ENCODE results near the gene ZBTB25. TPM values are rescaled to one million over a fixed set of nuclear protein-coding genes. Genes with fewer than 3 reads are reported as not detected.

The ZBTB25 gene
- total RNA-seq, 2 experiments from 2014 or later: 56.8 to 58.1 TPM

GRCh38 chr14:64411001-64411400 lies 92.6 kb downstream of the ZBTB25 start:
- Mint-ChIP-seq H3K4me3 (no peak overlapping the region), H3K4me1 (ENCODE audit: low read depth) (no peaks in the 10 kb centered on the region), H3K27ac (no peak overlapping the region), H3K36me3 (ENCODE audit: low read depth) (peaks cover 46% of the 10 kb centered on the region), H3K9me3 (no peaks in the 10 kb centered on the region), H3K27me3 (no peaks in the 10 kb centered on the region)
- peaks cover 13% of the 10 kb centered on the region for H3K36me3 ChIP-seq (ENCODE audit: insufficient read depth, low read length)
- H3K4me3 ChIP-seq (ENCODE audit: low read length): no peak overlapping the region
- H3K27me3 ChIP-seq (ENCODE audit: control insufficient read depth in 1 of 2, insufficient read depth in 2 of 2, low read length in 2 of 2): no peaks in the 10 kb centered on the region
- no peak for TF ChIP-seq CTCF (IDR thresholded peaks at IDR 0.05)
- CTCF ChIA-PET: no interaction called here
- intact Hi-C loops (cut with DNase I, micrococcal nuclease): no loop called here
- no peaks in the 10 kb centered on the region for H3K4me1 ChIP-seq (ENCODE audit: insufficient read depth, low read length)
- no peak overlapping the region for H3K27ac ChIP-seq (ENCODE audit: low read depth in 1 of 2, low read length in 2 of 2)
- DNase-seq (no peak), ATAC-seq (ENCODE audit: poor library complexity) (no peak)
- POLR2A ChIA-PET: no interaction called here
- no peaks in the 10 kb centered on the region for H3K9me3 ChIP-seq (ENCODE audit: control insufficient read depth in 1 of 2, insufficient read depth in 1 of 2, low read length in 2 of 2)

GRCh38 chr14:64410084-64410774 lies 93.4 kb downstream of the ZBTB25 start:
- Mint-ChIP-seq H3K27ac (no peak overlapping the region), H3K4me3 (no peak overlapping the region), H3K36me3 (ENCODE audit: low read depth) (peaks cover 43% of the 10 kb centered on the region), H3K27me3 (no peaks in the 10 kb centered on the region), H3K4me1 (ENCODE audit: low read depth) (no peaks in the 10 kb centered on the region), H3K9me3 (no peaks in the 10 kb centered on the region)
- no peaks in the 10 kb centered on the region for H3K4me1 ChIP-seq (ENCODE audit: insufficient read depth, low read length)
- no peak for DNase-seq
- H3K9me3 ChIP-seq (ENCODE audit: control insufficient read depth in 1 of 2, insufficient read depth in 1 of 2, low read length in 2 of 2): no peaks in the 10 kb centered on the region
- H3K27ac ChIP-seq (ENCODE audit: low read depth in 1 of 2, low read length in 2 of 2): no peak overlapping the region
- no peak for ATAC-seq (ENCODE audit: poor library complexity)
- H3K4me3 ChIP-seq (ENCODE audit: low read length): no peak overlapping the region
- ChIA-PET CTCF (no interaction called here), POLR2A (no interaction called here)
- H3K36me3 ChIP-seq (ENCODE audit: insufficient read depth, low read length): peaks cover 6% of the 10 kb centered on the region
- intact Hi-C loops (cut with DNase I, micrococcal nuclease): no loop called here
- H3K27me3 ChIP-seq (ENCODE audit: control insufficient read depth in 1 of 2, insufficient read depth in 2 of 2, low read length in 2 of 2): no peaks in the 10 kb centered on the region
- no peak for TF ChIP-seq CTCF (IDR thresholded peaks at IDR 0.05)

GRCh38 chr14:64409126-64409920 lies 94.3 kb downstream of the ZBTB25 start:
- H3K27ac Mint-ChIP-seq: no peak overlapping the region
- intact Hi-C loops (cut with DNase I, micrococcal nuclease): no loop called here
- ChIA-PET CTCF (no interaction called here), POLR2A (no interaction called here)
- ATAC-seq (ENCODE audit: poor library complexity) (no peak), DNase-seq (no peak)
- Histone ChIP-seq H3K36me3 (ENCODE audit: insufficient read depth, low read length) (peaks cover 6% of the 10 kb centered on the region), H3K27me3 (ENCODE audit: control insufficient read depth in 1 of 2, insufficient read depth in 2 of 2, low read length in 2 of 2) (no peaks in the 10 kb centered on the region), H3K4me3 (ENCODE audit: low read length) (no peak overlapping the region), H3K4me1 (ENCODE audit: insufficient read depth, low read length) (no peaks in the 10 kb centered on the region), H3K9me3 (ENCODE audit: control insufficient read depth in 1 of 2, insufficient read depth in 1 of 2, low read length in 2 of 2) (no peaks in the 10 kb centered on the region), H3K27ac (ENCODE audit: low read depth in 1 of 2, low read length in 2 of 2) (no peak overlapping the region)
- no peaks in the 10 kb centered on the region for H3K9me3 Mint-ChIP-seq
- no peak for TF ChIP-seq CTCF (IDR thresholded peaks at IDR 0.05)
- no peak overlapping the region for H3K4me3 Mint-ChIP-seq
- no peaks in the 10 kb centered on the region for H3K4me1 Mint-ChIP-seq (ENCODE audit: low read depth)
- H3K36me3 Mint-ChIP-seq (ENCODE audit: low read depth): peaks cover 41% of the 10 kb centered on the region
- H3K27me3 Mint-ChIP-seq: no peaks in the 10 kb centered on the region

All from CD4-positive, alpha-beta T cell (primary cell).